ENCODE measurements around the gene REPIN1. TPM values are rescaled to one million over a fixed set of nuclear protein-coding genes. Genes with fewer than 3 reads are reported as not detected.

The REPIN1 gene
- total and polyA plus RNA-seq, 7 experiments from 2014 or later, result 46.7 to 103 (median 78.4) TPM

- no peaks in the 10 kb centered on the region for H3K27me3 ChIP-seq (ENCODE audit: control insufficient read depth in 2 of 2, insufficient read depth in 2 of 2, low read length in 2 of 2)
- ATAC-seq (no peak), DNase-seq (no peak)
- no peaks in the 10 kb centered on the region for H3K9me3 ChIP-seq (ENCODE audit: control insufficient read depth in 2 of 3, low read length in 3 of 3)
- intact Hi-C loops (cut with micrococcal nuclease), result no loop called here
- Mint-ChIP-seq H3K36me3 (peaks cover 0 to 17% (median 6%) of the 10 kb centered on the region in 5 donors), H3K4me3 (no peak overlapping the region), H3K9me3 (peaks cover 0 to 1% (median 0%) of the 10 kb centered on the region in 11 donors), H3K27me3 (peaks cover 0 to 20% (median 9%) of the 10 kb centered on the region in 5 donors), H3K27ac (no peak overlapping the region), H3K4me1 (peaks cover 0 to 8% (median 6%) of the 10 kb centered on the region in 7 donors)
- ChIA-PET CTCF (interaction anchor here (2.5 kb wide), 1 partner anchor 19 kb away, joined by 5 read pairs; no protein-coding TSS in a partner anchor), POLR2A (no interaction called here)
- H3K4me1 ChIP-seq (ENCODE audit: control insufficient read depth in 2 of 2, insufficient read depth in 2 of 2, low read length in 2 of 2), result no peaks in the 10 kb centered on the region
- H3K4me3 ChIP-seq (ENCODE audit: low read length), result no peak overlapping the region
- peaks cover 0 to 9% (median 0%) of the 10 kb centered on the region in 3 experiments for H3K36me3 ChIP-seq (ENCODE audit: control insufficient read depth in 2 of 3, insufficient read depth in 3 of 3, low read length in 3 of 3)
- H3K27ac ChIP-seq (ENCODE audit: low read depth, low read length), result no peak overlapping the region
Observed at GRCh38 chr7:150336746-150337145, 31.9 kb upstream of the REPIN1 start.

DNA sequence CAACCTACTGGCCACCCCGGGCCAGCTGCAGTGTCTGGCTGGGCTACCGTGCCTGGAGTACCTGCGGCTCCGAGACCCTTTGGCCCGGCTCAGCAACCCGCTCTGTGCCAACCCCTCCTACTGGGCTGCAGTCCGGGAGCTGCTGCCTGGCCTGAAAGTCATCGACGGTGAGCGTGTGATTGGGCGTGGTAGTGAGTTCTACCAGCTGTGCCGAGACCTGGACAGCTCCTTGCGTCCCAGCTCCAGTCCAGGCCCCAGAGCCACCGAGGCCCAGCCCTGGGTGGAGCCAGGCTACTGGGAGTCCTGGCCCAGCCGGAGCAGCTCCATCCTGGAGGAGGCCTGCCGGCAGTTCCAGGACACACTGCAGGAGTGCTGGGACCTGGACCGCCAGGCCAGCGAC is 31.4 kb upstream of the REPIN1 start:
- Mint-ChIP-seq H3K27me3 (peaks cover 4 to 24% (median 13%) of the 10 kb centered on the region in 5 donors), H3K27ac (no peak overlapping the region), H3K36me3 (peaks cover 0 to 17% (median 9%) of the 10 kb centered on the region in 5 donors), H3K4me3 (no peak overlapping the region), H3K4me1 (peaks cover 0 to 11% (median 6%) of the 10 kb centered on the region in 7 donors), H3K9me3 (no peaks in the 10 kb centered on the region)
- no peak overlapping the region for H3K27ac ChIP-seq (ENCODE audit: low read depth, low read length)
- peaks cover 0 to 9% (median 0%) of the 10 kb centered on the region in 3 experiments for H3K36me3 ChIP-seq (ENCODE audit: control insufficient read depth in 2 of 3, insufficient read depth in 3 of 3, low read length in 3 of 3)
- DNase-seq (no peak), ATAC-seq (no peak)
- intact Hi-C loops (cut with micrococcal nuclease), result no loop called here
- CTCF ChIA-PET, result interaction anchor here (2.5 kb wide), 1 partner anchor 19 kb away, joined by 5 read pairs; no protein-coding TSS in a partner anchor
- H3K27me3 ChIP-seq (ENCODE audit: control insufficient read depth in 2 of 2, insufficient read depth in 2 of 2, low read length in 2 of 2), result no peaks in the 10 kb centered on the region
- POLR2A ChIA-PET, result interaction anchor here (0.6 to 0.7 kb wide), 2 partner anchors 32 to 75 kb away, joined by 3 read pairs; no protein-coding TSS in a partner anchor
- no peaks in the 10 kb centered on the region for H3K4me1 ChIP-seq (ENCODE audit: control insufficient read depth in 2 of 2, insufficient read depth in 2 of 2, low read length in 2 of 2)
- no peaks in the 10 kb centered on the region for H3K9me3 ChIP-seq (ENCODE audit: control insufficient read depth in 2 of 3, low read length in 3 of 3)
- no peak overlapping the region for H3K4me3 ChIP-seq (ENCODE audit: low read length)

DNA sequence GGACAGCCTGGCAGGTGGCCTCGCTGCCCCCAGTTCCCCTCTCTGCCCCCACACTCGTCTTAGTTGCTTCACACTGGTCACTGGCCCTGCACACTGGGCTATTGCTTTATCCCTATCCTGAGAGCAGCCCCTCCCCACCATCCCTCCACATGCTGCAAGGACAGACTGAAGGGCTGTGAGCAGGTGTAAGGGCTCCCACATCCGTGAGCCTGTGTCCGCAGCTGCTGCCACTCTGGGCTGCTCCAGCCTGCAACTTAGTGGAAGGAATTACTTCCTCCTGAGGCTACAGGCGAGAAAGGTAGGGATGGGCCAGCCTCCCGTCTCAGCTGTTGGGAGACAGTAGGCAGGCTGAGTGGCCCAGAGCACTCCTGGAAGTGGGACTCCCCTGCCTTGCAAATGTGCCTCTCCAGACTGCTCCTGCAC is 31.0 kb upstream of the REPIN1 start:
- peaks cover 0 to under 1% (median 0%) of the 10 kb centered on the region in 11 donors for H3K9me3 Mint-ChIP-seq
- POLR2A ChIA-PET, result interaction anchor here (0.6 to 0.7 kb wide), 2 partner anchors 32 to 74 kb away, joined by 3 read pairs; no protein-coding TSS in a partner anchor
- Histone ChIP-seq H3K27ac (ENCODE audit: low read depth, low read length) (no peak overlapping the region), H3K9me3 (ENCODE audit: control insufficient read depth in 2 of 3, low read length in 3 of 3) (no peaks in the 10 kb centered on the region), H3K27me3 (ENCODE audit: control insufficient read depth in 2 of 2, insufficient read depth in 2 of 2, low read length in 2 of 2) (no peaks in the 10 kb centered on the region), H3K36me3 (ENCODE audit: control insufficient read depth in 2 of 3, insufficient read depth in 3 of 3, low read length in 3 of 3) (peaks cover 0 to 9% (median 0%) of the 10 kb centered on the region in 3 experiments), H3K4me3 (ENCODE audit: low read length) (no peak overlapping the region), H3K4me1 (ENCODE audit: control insufficient read depth in 2 of 2, insufficient read depth in 2 of 2, low read length in 2 of 2) (no peaks in the 10 kb centered on the region)
- H3K27me3 Mint-ChIP-seq, result peaks cover 6 to 29% (median 13%) of the 10 kb centered on the region in 5 donors
- peaks cover 0 to 17% (median 10%) of the 10 kb centered on the region in 5 donors for H3K36me3 Mint-ChIP-seq
- ATAC-seq (no peak), DNase-seq (no peak)
- no peak overlapping the region for H3K27ac Mint-ChIP-seq
- H3K4me3 Mint-ChIP-seq, result no peak overlapping the region
- CTCF ChIA-PET, result interaction anchor here (2.5 kb wide), 1 partner anchor 18 kb away, joined by 5 read pairs; no protein-coding TSS in a partner anchor
- peaks cover 0 to 12% (median 6%) of the 10 kb centered on the region in 7 donors for H3K4me1 Mint-ChIP-seq
- intact Hi-C loops (cut with micrococcal nuclease), result no loop called here

DNA sequence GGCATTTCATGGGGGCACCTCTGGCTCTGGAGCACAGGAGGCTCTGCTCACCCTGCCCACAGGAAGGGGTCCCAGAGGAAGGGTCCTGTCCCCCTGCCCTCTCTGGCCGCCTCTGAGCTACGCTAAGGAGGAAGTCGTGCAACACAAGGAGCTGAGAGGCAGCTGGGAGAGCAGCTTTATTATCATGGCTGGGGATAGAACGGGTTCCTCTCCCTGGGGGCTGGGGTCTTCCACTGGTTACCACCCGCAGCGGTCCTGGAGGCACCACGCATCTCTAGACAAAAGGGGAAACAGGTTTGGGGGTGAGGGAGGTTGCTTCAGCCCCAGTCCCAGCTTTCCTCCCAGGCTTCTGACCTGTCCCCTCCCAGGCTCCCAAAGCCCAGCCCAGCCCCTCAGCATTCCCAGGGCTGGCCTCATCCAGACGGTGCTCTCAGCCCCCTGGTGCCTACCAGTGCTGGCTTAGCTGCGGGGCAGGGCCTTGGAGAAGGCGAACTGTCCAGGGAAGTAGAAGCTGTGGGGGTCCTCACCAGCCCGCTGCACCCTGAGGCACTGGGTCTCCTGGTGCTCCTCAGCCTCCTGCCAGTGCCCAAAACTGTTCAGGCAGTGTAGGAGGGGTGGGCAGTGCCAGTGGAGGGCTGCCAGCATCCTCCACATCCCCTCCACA is 30.3 kb upstream of the REPIN1 start:
- peaks cover 0 to 9% (median 0%) of the 10 kb centered on the region in 3 experiments for H3K36me3 ChIP-seq (ENCODE audit: control insufficient read depth in 2 of 3, insufficient read depth in 3 of 3, low read length in 3 of 3)
- Mint-ChIP-seq H3K4me1 (peaks cover 0 to 12% (median 6%) of the 10 kb centered on the region in 7 donors), H3K27ac (no peak overlapping the region), H3K9me3 (peaks cover 0 to 7% (median 0%) of the 10 kb centered on the region in 11 donors), H3K4me3 (no peak overlapping the region), H3K36me3 (peaks cover 1 to 17% (median 10%) of the 10 kb centered on the region in 5 donors), H3K27me3 (peaks cover 6 to 35% (median 17%) of the 10 kb centered on the region in 5 donors)
- ChIA-PET CTCF (interaction anchor here (2.5 kb wide), 1 partner anchor 18 kb away, joined by 5 read pairs; no protein-coding TSS in a partner anchor), POLR2A (no interaction called here)
- no peak overlapping the region for H3K4me3 ChIP-seq (ENCODE audit: low read length)
- H3K27ac ChIP-seq (ENCODE audit: low read depth, low read length), result no peak overlapping the region
- no peak for DNase-seq
- H3K9me3 ChIP-seq (ENCODE audit: control insufficient read depth in 2 of 3, low read length in 3 of 3), result no peaks in the 10 kb centered on the region
- H3K4me1 ChIP-seq (ENCODE audit: control insufficient read depth in 2 of 2, insufficient read depth in 2 of 2, low read length in 2 of 2), result no peaks in the 10 kb centered on the region
- intact Hi-C loops (cut with micrococcal nuclease), result no loop called here
- no peak for ATAC-seq
- no peaks in the 10 kb centered on the region for H3K27me3 ChIP-seq (ENCODE audit: control insufficient read depth in 2 of 2, insufficient read depth in 2 of 2, low read length in 2 of 2)

GRCh38 chr7:150339409-150339809 is 29.2 kb upstream of the REPIN1 start:
- ChIA-PET CTCF (no interaction called here), POLR2A (no interaction called here)
- H3K27ac Mint-ChIP-seq, result no peak overlapping the region
- peaks cover 0 to 12% (median 6%) of the 10 kb centered on the region in 7 donors for H3K4me1 Mint-ChIP-seq
- Histone ChIP-seq H3K27ac (ENCODE audit: low read depth, low read length) (no peak overlapping the region), H3K9me3 (ENCODE audit: control insufficient read depth in 2 of 3, low read length in 3 of 3) (peaks cover 0 to 4% (median 0%) of the 10 kb centered on the region in 3 experiments), H3K4me1 (ENCODE audit: control insufficient read depth in 2 of 2, insufficient read depth in 2 of 2, low read length in 2 of 2) (no peaks in the 10 kb centered on the region), H3K36me3 (ENCODE audit: control insufficient read depth in 2 of 3, insufficient read depth in 3 of 3, low read length in 3 of 3) (peaks cover 0 to 9% (median 0%) of the 10 kb centered on the region in 3 experiments), H3K27me3 (ENCODE audit: control insufficient read depth in 2 of 2, insufficient read depth in 2 of 2, low read length in 2 of 2) (no peaks in the 10 kb centered on the region), H3K4me3 (ENCODE audit: low read length) (no peak overlapping the region)
- H3K27me3 Mint-ChIP-seq, result peaks cover 6 to 44% (median 24%) of the 10 kb centered on the region in 5 donors
- intact Hi-C loops (cut with micrococcal nuclease), result no loop called here
- peaks cover 4 to 17% (median 11%) of the 10 kb centered on the region in 5 donors for H3K36me3 Mint-ChIP-seq
- peak overlapping the region in 2 of 10 donors; percentile 7 to 40 for H3K4me3 Mint-ChIP-seq
- ATAC-seq, result no peak
- H3K9me3 Mint-ChIP-seq, result peaks cover 0 to 15% (median 4%) of the 10 kb centered on the region in 11 donors
- no peak for DNase-seq

DNA sequence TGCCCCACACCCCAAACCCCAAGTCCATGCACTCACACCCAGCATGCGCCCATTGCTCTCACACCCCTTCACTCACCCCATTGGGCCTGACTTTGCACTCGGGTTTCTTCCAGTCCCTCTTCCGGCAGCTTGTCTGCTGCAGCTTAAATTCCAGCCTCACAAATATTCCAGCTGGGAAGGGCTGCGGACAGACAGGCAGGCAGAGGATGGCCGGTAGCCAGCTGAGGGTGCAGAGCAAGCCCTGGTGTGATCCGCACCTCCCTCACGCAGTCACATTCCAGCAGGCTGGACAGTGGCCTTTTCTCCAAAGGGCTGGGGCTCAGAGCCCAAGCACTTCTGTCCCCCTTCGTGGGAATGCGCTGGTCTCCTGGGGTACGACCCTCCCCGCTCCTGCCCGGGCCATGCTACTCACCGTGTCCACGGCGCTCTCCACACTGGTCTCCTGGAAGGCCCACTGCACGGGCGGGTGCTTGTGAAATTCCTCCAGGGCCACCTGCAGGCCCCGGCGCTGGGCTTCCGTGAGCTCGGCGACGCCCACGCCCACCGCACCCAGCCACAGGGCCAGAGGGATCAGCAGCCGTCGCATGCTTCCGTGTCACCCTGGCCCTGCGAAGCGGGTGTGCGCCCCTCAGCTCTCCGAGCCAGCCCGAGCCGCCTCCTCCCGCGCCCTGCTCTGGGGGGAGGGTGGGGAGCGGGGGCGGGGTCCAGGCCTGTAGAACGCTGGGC is 28.4 kb upstream of the REPIN1 start:
- no peaks in the 10 kb centered on the region for H3K4me1 ChIP-seq (ENCODE audit: control insufficient read depth in 2 of 2, insufficient read depth in 2 of 2, low read length in 2 of 2)
- no peaks in the 10 kb centered on the region for H3K27me3 ChIP-seq (ENCODE audit: control insufficient read depth in 2 of 2, insufficient read depth in 2 of 2, low read length in 2 of 2)
- H3K9me3 ChIP-seq (ENCODE audit: control insufficient read depth in 2 of 3, low read length in 3 of 3), result peaks cover 0 to 4% (median 0%) of the 10 kb centered on the region in 3 experiments
- no peak for ATAC-seq
- peaks cover 0 to 20% (median 6%) of the 10 kb centered on the region in 11 donors for H3K9me3 Mint-ChIP-seq
- H3K27me3 Mint-ChIP-seq, result peaks cover 6 to 49% (median 24%) of the 10 kb centered on the region in 5 donors
- CTCF ChIA-PET, result no interaction called here
- peak overlapping the region in 3 of 10 donors; percentile 7 to 40 (median 10) for H3K4me3 Mint-ChIP-seq
- DNase-seq, result no peak
- H3K27ac ChIP-seq (ENCODE audit: low read depth, low read length), result no peak overlapping the region
- no peak overlapping the region for H3K27ac Mint-ChIP-seq
- peaks cover 0 to 12% (median 6%) of the 10 kb centered on the region in 7 donors for H3K4me1 Mint-ChIP-seq
- peaks cover 0 to 9% (median 0%) of the 10 kb centered on the region in 3 experiments for H3K36me3 ChIP-seq (ENCODE audit: control insufficient read depth in 2 of 3, insufficient read depth in 3 of 3, low read length in 3 of 3)
- no peak overlapping the region for H3K4me3 ChIP-seq (ENCODE audit: low read length)
- intact Hi-C loops (cut with micrococcal nuclease), result no loop called here
- peaks cover 4 to 15% (median 11%) of the 10 kb centered on the region in 5 donors for H3K36me3 Mint-ChIP-seq
- POLR2A ChIA-PET, result no interaction called here
